Psoas muscle (tissue), 8 donors: Measurements from ENCODE around the gene ABHD2. TPM values are rescaled to one million over a fixed set of nuclear protein-coding genes. Genes with fewer than 3 reads are reported as not detected.
"Not testable (repeated sequence)": the region's sequence is repeated elsewhere in the genome, so short reads cannot be mapped to it uniquely, and the experiment has no call there.

ENCODE experiments used
- ATAC-seq, 4 donors: fragments of 200-7000 bp; cut with Tn5 transposase; one replicate each; pipeline ENCODE4 v1.9.1; 2020; ENCODE audit warnings: moderate library complexity in 3 of 4, mild to moderate bottlenecking in 2 of 4
- DNase-seq, 2 donors: peaks; one replicate each; pipeline ENCODE4 v3.0.0-alpha.2; 2020
- H3K27ac ChIP-seq: fragments of 200-600 bp; one replicate; pipeline ENCODE4 v1.8.0; 2022
- H3K27me3 ChIP-seq, 3 donors: fragments of 200-600 bp in 1 of 3; one replicate each; pipeline versions ENCODE4 v1.6.1 to v1.8.0; 2013 to 2022; ENCODE audit warnings: low read length in 2 of 3, mild to moderate bottlenecking in 2 of 3, moderate library complexity in 1 of 3; ENCODE audit not compliant: insufficient read depth in 3 of 3
- H3K36me3 ChIP-seq, 2 donors: fragments of 200-600 bp in 1 of 2; one replicate each; pipeline versions ENCODE4 v1.6.1 to v1.8.0; 2013 to 2022; ENCODE audit warnings: low read depth in 1 of 2, mild to moderate bottlenecking in 1 of 2, moderate library complexity in 1 of 2; ENCODE audit not compliant: insufficient read depth in 1 of 2
- H3K4me1 ChIP-seq: fragments of 200-600 bp; one replicate; pipeline ENCODE4 v1.8.0; 2022
- H3K4me3 ChIP-seq: fragments of 200-600 bp; one replicate; pipeline ENCODE4 v1.8.0; 2022; ENCODE audit warnings: mild to moderate bottlenecking
- H3K9me3 ChIP-seq: fragments of 200-600 bp; one replicate; pipeline ENCODE4 v1.8.0; 2022
- CTCF ChIP-seq: fragments of 200-600 bp; IDR thresholded peaks from one replicate; pipeline ENCODE4 v1.8.0; 2022; ENCODE audit warnings: antibody characterized with exemption
- WGBS, 3 donors: extraction: QIAGEN DNeasy Blood & Tissue Kit; methylation state at CpG; one replicate each; pipeline versions ENCODE4 v1.1.6 to v1.1.7; 2013; 5-methylcytosine and 5-hydroxymethylcytosine counted together
- intact Hi-C, 2 donors: fragments of 100-400 bp; cut with DNase I; formaldehyde crosslinking; loops; one replicate each; pipeline versions ENCODE4 v1.11.0 to v1.14.2; 2022
- polyA plus RNA-seq, 3 donors: library from polyadenylated mRNA; stranded (reverse); fragments of 200-250 nt; gene quantifications; one replicate each; pipeline ENCODE4 v1.2.3, GENCODE V29; 2013
- total RNA-seq, 4 donors: library from RNA; stranded (reverse); fragmentation: NEBNext Ultra II Directional in 2 of 4; extraction: Animal tissue kit (Norgen Biotek cat#: 25700) in 2 of 4; gene quantifications; one replicate each; pipeline versions ENCODE4 v1.2.1 to v1.2.4, GENCODE V29; 2021 to 2023
- donor health status: healthy with polysubstance abuse.
- donor health status: DM: no; HTN: no; CAD: no; lungs with moderate emphysema.
- donor health status: Bipolar disorder and iron deficiency.
- donor health status: healthy.
- donor health status: DM: yes; HTN: yes; CAD: no.
- donor health status: DM: no; HTN: no; CAD: no.
- donor health status: DM: no; HTN: no; CAD: no.
- donor health status: DM: yes; HTN: yes; CAD: no.

ABHD2 gene
- total and polyA plus RNA-seq, 7 donors = 10.8 to 215 (median 66.1) TPM

GRCh38 chr15:89085289-89085926 lies 2.8 kb upstream of the ABHD2 start:
- WGBS, 3 donors = 50 to 66% (median 54%) methylated on average over 4 of the region's 4 CpGs
- no peak for TF ChIP-seq CTCF
- intact Hi-C loops = loop anchor here in 1 of 2 donors (5.0 kb wide), 2 partner anchors 82 to 173 kb away; partner anchors contain the start of gene MFGE8
- no peak for ATAC-seq
- H3K27me3 ChIP-seq = no peaks in the 10 kb centered on the region
- no peak for DNase-seq
- no peak overlapping the region for H3K4me3 ChIP-seq
- H3K4me1 ChIP-seq = peaks cover 40% of the 10 kb centered on the region
- H3K9me3 ChIP-seq = no peaks in the 10 kb centered on the region
- H3K27ac ChIP-seq = peak overlapping the region; percentile 98
- peaks cover 0 to 7% of the 10 kb centered on the region in 2 donors for H3K36me3 ChIP-seq

GRCh38 chr15:89085933-89086332 lies 2.3 kb upstream of the ABHD2 start:
- not testable (repeated sequence) for H3K36me3 ChIP-seq, H3K9me3 ChIP-seq, DNase-seq, H3K27me3 ChIP-seq, ATAC-seq, H3K4me3 ChIP-seq
- 17 to 52% (median 42%) methylated on average over 1 of the region's 1 CpG for WGBS, 3 donors
- Histone ChIP-seq H3K27ac (peak overlapping the region; percentile 98), H3K4me1 (peaks cover 44% of the 10 kb centered on the region)
- intact Hi-C loops = loop anchor here in 1 of 2 donors (5.0 kb wide), 2 partner anchors 81 to 174 kb away; partner anchors contain the start of gene MFGE8

GRCh38 chr15:89086390-89086789 lies 1.9 kb upstream of the ABHD2 start:
- H3K4me1 ChIP-seq = peaks cover 49% of the 10 kb centered on the region
- not testable (repeated sequence) for H3K27me3 ChIP-seq, ATAC-seq, H3K4me3 ChIP-seq, H3K36me3 ChIP-seq, H3K9me3 ChIP-seq, DNase-seq
- peak overlapping the region; percentile 98 for H3K27ac ChIP-seq
- WGBS, 3 donors = 98 to 100% (median 99%) methylated on average over 5 of the region's 5 CpGs
- intact Hi-C loops = loop anchor here in 1 of 2 donors (5.0 kb wide), 2 partner anchors 81 to 174 kb away; partner anchors contain the start of gene MFGE8

- Histone ChIP-seq H3K36me3 (peaks cover 0 to 7% of the 10 kb centered on the region in 2 donors), H3K4me1 (peaks cover 58% of the 10 kb centered on the region), H3K4me3 (peak overlapping the region; percentile 54), H3K27ac (peak overlapping the region; percentile 98), H3K27me3 (no peaks in the 10 kb centered on the region), H3K9me3 (no peaks in the 10 kb centered on the region)
- ATAC-seq = peak; percentile 19 to 36 (median 28)
- intact Hi-C loops = loop anchor here in 1 of 2 donors (5.0 kb wide), 2 partner anchors 80 to 175 kb away; partner anchors contain the start of gene MFGE8
- peak in 1 of 2 donors; percentile 30 for DNase-seq
- no peak for TF ChIP-seq CTCF
- WGBS, 3 donors = 34 to 44% (median 34%) methylated on average over 13 of the region's 13 CpGs
Measured at GRCh38 chr15:89087161-89087829, 961 bp upstream of the ABHD2 start.

GRCh38 chr15:89088605-89089315 lies 504 bp downstream of the ABHD2 start:
- intact Hi-C loops = loop anchor here in 1 of 2 donors (5.0 kb wide), 2 partner anchors 79 to 176 kb away; partner anchors contain the start of gene MFGE8
- Histone ChIP-seq H3K27ac (peak overlapping the region; percentile 98), H3K27me3 (no peaks in the 10 kb centered on the region), H3K36me3 (peaks cover 0 to 12% of the 10 kb centered on the region in 2 donors), H3K4me3 (peak overlapping the region; percentile 97), H3K4me1 (peaks cover 70% of the 10 kb centered on the region), H3K9me3 (no peaks in the 10 kb centered on the region)
- ATAC-seq (peak; percentile 44 to 67 (median 64)), DNase-seq (peak; percentile 73 to 87)
- 1 to 2% (median 1%) methylated on average over 39 to 44 of the region's 44 CpGs for WGBS, 3 donors
- no peak for TF ChIP-seq CTCF
